H9 (cell line): ENCODE data around the gene USP40. TPM values are rescaled to one million over a fixed set of nuclear protein-coding genes. Genes with fewer than 3 reads are reported as not detected.

Source experiments
- DNase-seq: peaks from one replicate; pipeline ENCODE4 v3.0.0-alpha.2; 2017
- H2AFZ ChIP-seq: one replicate; pipeline ENCODE4 v1.6.1; 2013; ENCODE audit warnings: mild to moderate bottlenecking, low read length, control low read depth, moderate library complexity
- H2AK5ac ChIP-seq: 2 replicates; pipeline ENCODE4 v1.6.1; 2013; ENCODE audit warnings: low read length, control low read depth, mixed read lengths; ENCODE audit not compliant: insufficient read length
- H2BK120ac ChIP-seq: one replicate; pipeline ENCODE4 v1.6.1; 2013; ENCODE audit warnings: low read depth, mild to moderate bottlenecking, low read length, control low read depth, inconsistent platforms; ENCODE audit not compliant: poor library complexity, severe bottlenecking
- H2BK12ac ChIP-seq: 2 replicates; pipeline ENCODE4 v1.6.1; 2013; ENCODE audit warnings: low read length, control low read depth, mixed read lengths, low read depth; ENCODE audit not compliant: insufficient read length
- H2BK15ac ChIP-seq: 2 replicates; pipeline ENCODE4 v1.6.1; 2013; ENCODE audit warnings: low read depth, low read length, control low read depth
- H2BK20ac ChIP-seq: one replicate; pipeline ENCODE4 v1.6.1; 2013; ENCODE audit warnings: low read depth, mild to moderate bottlenecking, low read length, control low read depth, inconsistent platforms; ENCODE audit not compliant: poor library complexity, severe bottlenecking
- H2BK5ac ChIP-seq: 2 replicates; pipeline ENCODE4 v1.6.1; 2013; ENCODE audit warnings: low read length, control low read depth, mixed read lengths; ENCODE audit not compliant: insufficient read length
- H3K14ac ChIP-seq: 2 replicates; pipeline ENCODE4 v1.6.1; 2013; ENCODE audit warnings: low read length, control low read depth; ENCODE audit not compliant: insufficient read depth
- H3K18ac ChIP-seq: 2 replicates; pipeline ENCODE4 v1.6.1; 2013; ENCODE audit warnings: low read depth, mild to moderate bottlenecking, mixed read lengths, low read length, control low read depth; ENCODE audit not compliant: insufficient read length
- H3K23ac ChIP-seq: 2 replicates; pipeline ENCODE4 v1.6.1; 2013; ENCODE audit warnings: low read length, control low read depth, mixed read lengths, low read depth; ENCODE audit not compliant: insufficient read length
- H3K23me2 ChIP-seq: 2 replicates; pipeline ENCODE4 v1.6.1; 2013; ENCODE audit warnings: low read depth, mild to moderate bottlenecking, mixed read lengths, low read length, control low read depth; ENCODE audit not compliant: insufficient read length, poor library complexity, severe bottlenecking
- H3K27ac ChIP-seq: 2 replicates; pipeline ENCODE4 v1.5.1; 2013; ENCODE audit warnings: low read length, control low read depth, mixed read lengths, low read depth; ENCODE audit not compliant: insufficient read length
- H3K27me3 ChIP-seq: 2 replicates; pipeline ENCODE4 v1.6.1; 2013; ENCODE audit warnings: low read length, control low read depth, inconsistent platforms; ENCODE audit not compliant: insufficient read depth
- H3K4ac ChIP-seq: 2 replicates; pipeline ENCODE4 v1.6.1; 2013; ENCODE audit warnings: low read depth, mild to moderate bottlenecking, control low read depth, inconsistent platforms, low read length, moderate library complexity
- H3K4me1 ChIP-seq: 2 replicates; pipeline ENCODE4 v1.6.1; 2013; ENCODE audit warnings: low read length, control low read depth, inconsistent platforms; ENCODE audit not compliant: insufficient read depth
- H3K4me2 ChIP-seq: 2 replicates; pipeline ENCODE4 v1.6.1; 2013; ENCODE audit warnings: low read length, control low read depth, mixed read lengths; ENCODE audit not compliant: insufficient read length, insufficient read depth
- H3K56ac ChIP-seq: 2 replicates; pipeline ENCODE4 v1.6.1; 2013; ENCODE audit warnings: low read depth, mild to moderate bottlenecking, mixed read lengths, low read length, control low read depth; ENCODE audit not compliant: insufficient read length
- H3K79me1 ChIP-seq: 2 replicates; pipeline ENCODE4 v1.6.1; 2013; ENCODE audit warnings: low read depth, mild to moderate bottlenecking, moderate library complexity, low read length, control low read depth, inconsistent platforms; ENCODE audit not compliant: insufficient read depth, poor library complexity, severe bottlenecking
- H3K79me2 ChIP-seq: 2 replicates; pipeline ENCODE4 v1.6.1; 2013; ENCODE audit warnings: low read length, control low read depth, inconsistent platforms; ENCODE audit not compliant: insufficient read depth
- H3K9ac ChIP-seq: 2 replicates; pipeline ENCODE4 v1.6.1; 2013; ENCODE audit warnings: low read length, control low read depth, mixed read lengths; ENCODE audit not compliant: insufficient read length; ENCODE audit errors: extremely low read depth
- H3K9me3 ChIP-seq: one replicate; pipeline ENCODE4 v1.6.1; 2013; ENCODE audit warnings: low read depth, low read length, inconsistent platforms; ENCODE audit not compliant: control insufficient read depth
- H3T11ph ChIP-seq: one replicate; pipeline ENCODE4 v1.6.1; 2013; ENCODE audit warnings: mild to moderate bottlenecking, low read length, control low read depth, inconsistent platforms
- H4K20me1 ChIP-seq: one replicate; pipeline ENCODE4 v1.6.1; 2013; ENCODE audit not compliant: control insufficient read depth, insufficient read length, insufficient read depth
- H4K5ac ChIP-seq: 2 replicates; pipeline ENCODE4 v1.6.1; 2013; ENCODE audit warnings: low read depth, mild to moderate bottlenecking, mixed read lengths, low read length, control low read depth; ENCODE audit not compliant: insufficient read length
- H4K8ac ChIP-seq: replicated peaks from 2 replicates; pipeline ENCODE4 v1.6.1; 2013; ENCODE audit warnings: low read length, control low read depth, mixed read lengths, low read depth; ENCODE audit not compliant: insufficient read length
- H4K91ac ChIP-seq: 2 replicates; pipeline ENCODE4 v1.6.1; 2013; ENCODE audit warnings: low read depth, mild to moderate bottlenecking, moderate library complexity, mixed read lengths, low read length, control low read depth; ENCODE audit not compliant: insufficient read length
- H3K27ac Mint-ChIP-seq, 3 experiments: 2 replicates in 2 of 3; 3 replicates in 1 of 3; pipeline ENCODE4 v1.8.0; 2020 to 2021; ENCODE audit warnings: mixed read lengths in 3 of 3, mild to moderate bottlenecking in 1 of 3, moderate library complexity in 1 of 3
- H3K27me3 Mint-ChIP-seq: 2 replicates; pipeline ENCODE4 v1.8.0; 2021; ENCODE audit warnings: low read depth, mild to moderate bottlenecking, moderate library complexity, mixed read lengths
- H3K36me3 Mint-ChIP-seq, 3 experiments: 2 replicates in 2 of 3; 3 replicates in 1 of 3; pipeline ENCODE4 v1.8.0; 2020 to 2021; ENCODE audit warnings: low read depth in 3 of 3, mixed read lengths in 3 of 3; ENCODE audit not compliant: insufficient read depth in 1 of 3
- H3K4me1 Mint-ChIP-seq, 2 experiments: 2 replicates each; pipeline ENCODE4 v1.8.0; 2020; ENCODE audit warnings: mixed read lengths in 2 of 2
- H3K4me3 Mint-ChIP-seq, 2 experiments: 2 replicates in 1 of 2; 3 replicates in 1 of 2; pipeline ENCODE4 v1.8.0; 2020 to 2021; ENCODE audit warnings: mild to moderate bottlenecking in 2 of 2, mixed read lengths in 2 of 2, moderate library complexity in 1 of 2
- H3K9me3 Mint-ChIP-seq, 2 experiments: 2 replicates in 1 of 2; 3 replicates in 1 of 2; pipeline ENCODE4 v1.8.0; 2020; ENCODE audit warnings: mild to moderate bottlenecking in 2 of 2, mixed read lengths in 2 of 2, moderate library complexity in 1 of 2
- CTCF ChIP-seq: fragments of 200-600 bp; sonication (generic); conservative IDR thresholded peaks from 3 replicates; pipeline ENCODE4 v1.8.0; 2021; ENCODE audit warnings: antibody characterized with exemption, mild to moderate bottlenecking
- WGBS: extraction: QIAGEN DNeasy Blood & Tissue Kit; methylation state at CpG from one replicate; pipeline ENCODE4 v1.1.7; 2013; ENCODE audit warnings: missing lambda C conversion rate, low lambda C conversion rate, mixed read lengths; ENCODE audit not compliant: insufficient read length; ENCODE audit errors: extremely low coverage; 5-methylcytosine and 5-hydroxymethylcytosine counted together
- total RNA-seq: library from RNA; stranded (reverse); gene quantifications from 2 replicates; pipeline ENCODE4 v1.2.1, GENCODE V29; 2021

USP40 gene
- total RNA-seq, 1 experiment from 2014 or later: 7.5 TPM

- Mint-ChIP-seq H3K9me3 (no peaks in the 10 kb centered on the region; a peak in 1 of 5 replicates), H3K36me3 (peaks cover 28 to 50% (median 44%) of the 10 kb centered on the region in 3 experiments), H3K4me3 (no peak overlapping the region), H3K27ac (peak overlapping the region in 2 of 3 experiments; percentile 52 to 83; a peak in 3 of 7 replicates), H3K4me1 (no peaks in the 10 kb centered on the region), H3K27me3 (no peaks in the 10 kb centered on the region; the same call in none of the 2 replicates)
- Histone ChIP-seq H2BK5ac (no peak overlapping the region), H2AK5ac (no peak overlapping the region), H3K9me3 (no peaks in the 10 kb centered on the region), H4K5ac (no peak overlapping the region), H3K79me2 (no peaks in the 10 kb centered on the region), H3K27me3 (no peaks in the 10 kb centered on the region), H2BK20ac (no peak overlapping the region), H3K79me1 (no peaks in the 10 kb centered on the region), H4K20me1 (no peaks in the 10 kb centered on the region), H2BK120ac (no peak overlapping the region), H4K8ac (no peak overlapping the region), H3K9ac (no peak overlapping the region), H3K56ac (no peak overlapping the region), H2BK12ac (no peak overlapping the region), H3K23me2 (no peaks in the 10 kb centered on the region), H3K27ac (no peak overlapping the region), H3K18ac (no peak overlapping the region), H2BK15ac (no peak overlapping the region), H3T11ph (no peak overlapping the region), H3K14ac (no peak overlapping the region), H2AFZ (no peak overlapping the region), H3K23ac (no peak overlapping the region), H3K4me2 (no peak overlapping the region), H3K4me1 (no peaks in the 10 kb centered on the region), H3K4ac (no peak overlapping the region), H4K91ac (no peak overlapping the region)
- DNase-seq: no peak
- no CpG with 5 or more reads among the region's 20 CpGs for WGBS
- TF ChIP-seq CTCF: no peak
Measured at GRCh38 chr2:233466991-233467603, 99.5 kb downstream of the USP40 start.
